Lower leg skin (tissue), 3 donors: Measurements from ENCODE around the gene STARD13.

Experiments
- POLR2A ChIP-seq, 2 donors: fragments of 450-650 bp; IDR thresholded peaks; one replicate each; pipeline ENCODE4 v1.6.1; 2016 to 2017; ENCODE audit warnings: antibody characterized with exemption in 2 of 2, mild to moderate bottlenecking in 1 of 2, moderate library complexity in 1 of 2
- TF ChIP-seq, protein P1 (sequence below), 3 donors: fragments of 450-650 bp; IDR thresholded peaks; one replicate each; pipeline ENCODE4 v1.5.1; 2016; ENCODE audit warnings: antibody characterized with exemption in 3 of 3, mild to moderate bottlenecking in 3 of 3, moderate library complexity in 2 of 3

DNA sequence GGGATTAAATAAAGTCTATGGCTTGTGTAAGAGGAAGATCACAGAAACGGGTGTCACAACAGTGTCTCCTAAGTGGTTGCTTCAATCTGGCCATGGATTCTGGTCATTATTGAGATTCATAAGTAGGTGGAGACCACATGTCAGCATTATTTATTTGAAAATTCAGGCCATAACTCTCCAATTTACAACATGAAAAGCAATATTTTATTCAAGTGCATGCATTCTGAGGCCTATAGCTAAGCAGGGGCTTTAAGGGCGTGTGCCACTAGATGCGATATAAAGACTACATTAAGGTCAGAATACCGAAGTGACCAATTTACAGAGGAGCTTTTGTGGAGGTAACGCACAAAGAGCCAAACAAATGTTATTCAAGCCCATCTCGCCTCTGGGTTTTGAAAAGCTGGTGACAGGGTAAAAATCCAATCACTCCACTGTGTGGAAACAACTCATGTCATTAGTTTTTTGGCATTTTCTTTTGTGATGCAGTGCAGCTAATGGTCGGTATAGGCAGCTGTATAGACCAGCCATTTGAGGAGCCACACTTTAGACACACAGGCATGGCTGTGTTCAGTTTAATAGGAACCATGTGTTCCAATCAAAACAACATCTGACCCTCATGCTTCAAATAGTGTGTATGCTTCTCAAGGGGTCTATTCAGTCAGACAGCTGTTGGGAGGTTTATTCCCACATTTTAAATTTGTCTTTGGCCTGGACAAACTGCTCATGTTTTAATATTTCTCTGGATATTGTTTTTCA lies 145.6 kb downstream of the STARD13 start:
- TF ChIP-seq POLR2A (IDR thresholded peaks at IDR 0.05): no peak
- TF ChIP-seq, protein P1, sequence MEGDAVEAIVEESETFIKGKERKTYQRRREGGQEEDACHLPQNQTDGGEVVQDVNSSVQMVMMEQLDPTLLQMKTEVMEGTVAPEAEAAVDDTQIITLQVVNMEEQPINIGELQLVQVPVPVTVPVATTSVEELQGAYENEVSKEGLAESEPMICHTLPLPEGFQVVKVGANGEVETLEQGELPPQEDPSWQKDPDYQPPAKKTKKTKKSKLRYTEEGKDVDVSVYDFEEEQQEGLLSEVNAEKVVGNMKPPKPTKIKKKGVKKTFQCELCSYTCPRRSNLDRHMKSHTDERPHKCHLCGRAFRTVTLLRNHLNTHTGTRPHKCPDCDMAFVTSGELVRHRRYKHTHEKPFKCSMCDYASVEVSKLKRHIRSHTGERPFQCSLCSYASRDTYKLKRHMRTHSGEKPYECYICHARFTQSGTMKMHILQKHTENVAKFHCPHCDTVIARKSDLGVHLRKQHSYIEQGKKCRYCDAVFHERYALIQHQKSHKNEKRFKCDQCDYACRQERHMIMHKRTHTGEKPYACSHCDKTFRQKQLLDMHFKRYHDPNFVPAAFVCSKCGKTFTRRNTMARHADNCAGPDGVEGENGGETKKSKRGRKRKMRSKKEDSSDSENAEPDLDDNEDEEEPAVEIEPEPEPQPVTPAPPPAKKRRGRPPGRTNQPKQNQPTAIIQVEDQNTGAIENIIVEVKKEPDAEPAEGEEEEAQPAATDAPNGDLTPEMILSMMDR (IDR thresholded peaks at IDR 0.05): no peak
